HEK293T (cell line): Measurements from ENCODE around the gene NGLY1.

Experiments used
- CTCF ChIA-PET: fragments of 350-600 bp; formaldehyde crosslinking; extraction: SDS; loops from one replicate; lab custom pipeline; 2021; ENCODE audit warnings: antibody characterized with exemption, inconsistent platforms; lab: Yijun Ruan, JAX
- POLR2A ChIA-PET: fragments of 350-600 bp; formaldehyde crosslinking; extraction: SDS; loops from one replicate; lab custom pipeline; 2020; ENCODE audit warnings: antibody characterized with exemption, inconsistent platforms; lab: Yijun Ruan, JAX
- DNase-seq: peaks from one replicate; pipeline ENCODE4 v3.0.0; 2012; ENCODE audit warnings: mixed read lengths; ENCODE audit errors: extremely low spot score
- ARNT ChIP-seq: fragments of 450-650 bp; IDR thresholded peaks from 2 replicates; pipeline ENCODE4 v1.6.1; 2017; ENCODE audit warnings: mild to moderate bottlenecking
- BHLHE40 ChIP-seq: fragments of 450-650 bp; IDR thresholded peaks from 2 replicates; pipeline ENCODE4 v1.6.1; 2016; ENCODE audit warnings: mild to moderate bottlenecking, moderate library complexity, borderline replicate concordance
- CTBP1 ChIP-seq: fragments of 450-650 bp; IDR thresholded peaks from 2 replicates; pipeline ENCODE4 v1.6.1; 2016; ENCODE audit warnings: borderline replicate concordance
- ELF4 ChIP-seq: fragments of 450-650 bp; IDR thresholded peaks from 2 replicates; pipeline ENCODE4 v1.6.1; 2017; ENCODE audit warnings: antibody characterized with exemption
- FOXA1 ChIP-seq: fragments of 450-650 bp; IDR thresholded peaks from 2 replicates; pipeline ENCODE4 v1.6.1; 2016; ENCODE audit warnings: mild to moderate bottlenecking
- FOXK2 ChIP-seq: fragments of 450-650 bp; IDR thresholded peaks from 2 replicates; pipeline ENCODE4 v1.6.1; 2016; ENCODE audit warnings: mild to moderate bottlenecking
- FOXM1 ChIP-seq: fragments of 450-650 bp; IDR thresholded peaks from 2 replicates; pipeline ENCODE4 v1.6.1; 2017; ENCODE audit warnings: mild to moderate bottlenecking, borderline replicate concordance
- HDGF ChIP-seq: fragments of 450-650 bp; IDR thresholded peaks from 2 replicates; pipeline ENCODE4 v1.6.1; 2017; ENCODE audit warnings: antibody characterized with exemption, borderline replicate concordance
- L3MBTL2 ChIP-seq: fragments of 450-650 bp; conservative IDR thresholded peaks from 2 replicates; pipeline ENCODE4 v1.6.1; 2016; ENCODE audit warnings: mild to moderate bottlenecking
- LEF1 ChIP-seq: fragments of 450-650 bp; IDR thresholded peaks from 2 replicates; pipeline ENCODE4 v1.6.1; 2017; ENCODE audit warnings: mild to moderate bottlenecking, borderline replicate concordance
- NFRKB ChIP-seq: fragments of 450-650 bp; IDR thresholded peaks from 2 replicates; pipeline ENCODE4 v1.6.1; 2016; ENCODE audit warnings: mild to moderate bottlenecking, moderate library complexity
- PKNOX1 ChIP-seq: fragments of 450-650 bp; IDR thresholded peaks from 2 replicates; pipeline ENCODE4 v1.6.1; 2016
- SP1 ChIP-seq: fragments of 450-650 bp; IDR thresholded peaks from 2 replicates; pipeline ENCODE4 v1.6.1; 2017
- SUZ12 ChIP-seq: fragments of 450-650 bp; IDR thresholded peaks from 2 replicates; pipeline ENCODE4 v1.6.1; 2016; ENCODE audit warnings: mild to moderate bottlenecking
- TARDBP ChIP-seq: fragments of 450-650 bp; IDR thresholded peaks from 2 replicates; pipeline ENCODE4 v1.6.1; 2016
- ZNF384 ChIP-seq: fragments of 450-650 bp; IDR thresholded peaks from 2 replicates; pipeline ENCODE4 v1.6.1; 2016

NGLY1 gene

GRCh38 chr3:25781145-25781757 is 2.0 kb downstream of the NGLY1 start:
- POLR2A ChIA-PET, result no interaction called here

GRCh38 chr3:25780618-25781017 is 2.6 kb downstream of the NGLY1 start:
- ChIA-PET POLR2A (no interaction called here), CTCF (no interaction called here)
- DNase-seq, result no peak
- no peak for TF ChIP-seq SUZ12
- TF ChIP-seq BHLHE40, result no peak
- no peak for TF ChIP-seq CTBP1
- TF ChIP-seq ARNT, result no peak
- no peak for TF ChIP-seq NFRKB
- no peak for TF ChIP-seq LEF1
- TF ChIP-seq FOXK2, result no peak
- no peak for TF ChIP-seq TARDBP
- no peak for TF ChIP-seq FOXA1
- no peak for TF ChIP-seq SP1
- no peak for TF ChIP-seq L3MBTL2
- TF ChIP-seq FOXM1, result no peak

More at GRCh38 chr3:25781145-25781757, 2.0 kb downstream of the NGLY1 start:
- TF ChIP-seq L3MBTL2, result no peak
- no peak for TF ChIP-seq BHLHE40
- no peak for TF ChIP-seq NFRKB
- TF ChIP-seq SP1, result no peak
- CTCF ChIA-PET, result no interaction called here
- DNase-seq, result no peak

GRCh38 chr3:25775936-25776335 is 7.3 kb downstream of the NGLY1 start:
- TF ChIP-seq TARDBP, result no peak
- TF ChIP-seq FOXK2, result no peak
- TF ChIP-seq CTBP1, result no peak
- no peak for TF ChIP-seq HDGF
- TF ChIP-seq SP1, result no peak
- TF ChIP-seq ARNT, result no peak
- TF ChIP-seq FOXM1, result no peak
- no peak for TF ChIP-seq L3MBTL2
- no peak for TF ChIP-seq ZNF384
- TF ChIP-seq LEF1, result no peak
- no peak for TF ChIP-seq ELF4
- no peak for TF ChIP-seq SUZ12
- DNase-seq, result no peak
- CTCF ChIA-PET, result no interaction called here
- POLR2A ChIA-PET, result no interaction called here

GRCh38 chr3:25768851-25769250 is 14.4 kb downstream of the NGLY1 start:
- no peak for DNase-seq
- no peak for TF ChIP-seq FOXA1
- no peak for TF ChIP-seq BHLHE40
- TF ChIP-seq FOXM1, result no peak
- no peak for TF ChIP-seq NFRKB
- no peak for TF ChIP-seq CTBP1
- no peak for TF ChIP-seq FOXK2
- CTCF ChIA-PET, result no interaction called here
- POLR2A ChIA-PET, result no interaction called here

GRCh38 chr3:25751725-25752124 is 31.5 kb downstream of the NGLY1 start:
- TF ChIP-seq FOXA1 (no peak), SP1 (no peak), SUZ12 (no peak), FOXK2 (no peak)
- POLR2A ChIA-PET, result no interaction called here
- no peak for DNase-seq
- CTCF ChIA-PET, result no interaction called here

- TF ChIP-seq LEF1 (no peak), FOXM1 (no peak), ZNF384 (no peak), ARNT (no peak), ELF4 (no peak), FOXA1 (no peak), SP1 (no peak), BHLHE40 (no peak), SUZ12 (no peak), FOXK2 (no peak), HDGF (no peak)
- POLR2A ChIA-PET, result no interaction called here
- no peak for DNase-seq
- CTCF ChIA-PET, result no interaction called here
These were observed 32.2 kb downstream of the NGLY1 start for GRCh38 chr3:25751048-25751447.

GRCh38 chr3:25749031-25749581 is 34.1 kb downstream of the NGLY1 start:
- ChIA-PET POLR2A (no interaction called here), CTCF (no interaction called here)
- TF ChIP-seq ARNT, result no peak
- no peak for TF ChIP-seq FOXM1
- no peak for TF ChIP-seq FOXA1
- TF ChIP-seq ELF4, result no peak
- TF ChIP-seq L3MBTL2, result no peak
- no peak for TF ChIP-seq FOXK2
- no peak for TF ChIP-seq SUZ12
- no peak for TF ChIP-seq BHLHE40
- no peak for TF ChIP-seq NFRKB
- TF ChIP-seq SP1, result no peak
- TF ChIP-seq TARDBP, result no peak
- TF ChIP-seq CTBP1, result no peak
- no peak for TF ChIP-seq LEF1
- no peak for TF ChIP-seq ZNF384
- DNase-seq, result no peak

- TF ChIP-seq CTBP1, result no peak
- no peak for TF ChIP-seq SP1
- no peak for TF ChIP-seq SUZ12
- TF ChIP-seq ELF4, result no peak
- no peak for TF ChIP-seq NFRKB
- TF ChIP-seq PKNOX1, result no peak
- no peak for TF ChIP-seq FOXK2
- TF ChIP-seq LEF1, result no peak
- no peak for TF ChIP-seq L3MBTL2
- TF ChIP-seq TARDBP, result no peak
- TF ChIP-seq ARNT, result no peak
- TF ChIP-seq FOXM1, result no peak
- no peak for DNase-seq
- ChIA-PET POLR2A (no interaction called here), CTCF (no interaction called here)
These were observed 35.1 kb downstream of the NGLY1 start for GRCh38 chr3:25748189-25748588.
